IMR-90 (cell line): ENCODE measurements around the gene SPRR2G. TPM values are rescaled to one million over a fixed set of nuclear protein-coding genes. Genes with fewer than 3 reads are reported as not detected.

ENCODE experiments used
- ATAC-seq: fragments of 200-7000 bp; cut with Tn5 transposase; 2 replicates; pipeline ENCODE4 v1.9.1; 2020; ENCODE audit warnings: low read depth, mild to moderate bottlenecking, moderate library complexity
- BruUV-seq: library from RNA; stranded (reverse); fragments of 400-500 nt; replicated peaks from 2 replicates; lab custom pipeline; 2021; lab: Mats Ljungman, UMichigan
- CTCF ChIA-PET: fragments of 300-600 bp; formaldehyde crosslinking; extraction: SDS; loops from one replicate; lab custom pipeline; 2021; ENCODE audit warnings: antibody characterized with exemption; lab: Yijun Ruan, JAX
- POLR2A ChIA-PET: fragments of 300-600 bp; sonication (Branson Sonifier 250); formaldehyde crosslinking; loops from one replicate; lab custom pipeline; 2022; ENCODE audit warnings: antibody characterized with exemption; ENCODE audit not compliant: unreplicated experiment; lab: Charles Lee
- DNase-seq: peaks from one replicate; pipeline ENCODE4 v3.0.0; 2013
- H2AFZ ChIP-seq: replicated peaks from 2 replicates; pipeline ENCODE3; 2013; ENCODE audit warnings: low read length, mild to moderate bottlenecking; ENCODE audit not compliant: poor library complexity
- H2AK5ac ChIP-seq: 2 replicates; pipeline ENCODE4 v1.6.1; 2013; ENCODE audit warnings: low read depth, low read length, inconsistent platforms
- H2AK9ac ChIP-seq: replicated peaks from 2 replicates; pipeline ENCODE3; 2013; ENCODE audit warnings: mild to moderate bottlenecking, low read depth, low read length, moderate library complexity; ENCODE audit not compliant: poor library complexity
- H2BK120ac ChIP-seq: 2 replicates; pipeline ENCODE4 v1.6.1; 2013; ENCODE audit warnings: low read depth, low read length, inconsistent platforms
- H2BK15ac ChIP-seq: 3 replicates; pipeline ENCODE4 v1.6.1; 2013; ENCODE audit warnings: low read depth, low read length, inconsistent platforms
- H2BK20ac ChIP-seq: 2 replicates; pipeline ENCODE4 v1.6.1; 2013; ENCODE audit warnings: low read depth, mild to moderate bottlenecking, inconsistent platforms, low read length, moderate library complexity
- H2BK5ac ChIP-seq: 2 replicates; pipeline ENCODE4 v1.6.1; 2013; ENCODE audit warnings: mild to moderate bottlenecking, low read depth, low read length, inconsistent platforms; ENCODE audit not compliant: poor library complexity, severe bottlenecking
- H3K14ac ChIP-seq: replicated peaks from 2 replicates; pipeline ENCODE4 v1.6.1; 2013; ENCODE audit warnings: low read depth, low read length, inconsistent platforms
- H3K18ac ChIP-seq: 2 replicates; pipeline ENCODE4 v1.6.1; 2013; ENCODE audit warnings: low read depth, low read length, control low read depth
- H3K23ac ChIP-seq: 2 replicates; pipeline ENCODE4 v1.6.1; 2013; ENCODE audit warnings: low read depth, low read length, inconsistent platforms
- H3K27ac ChIP-seq: 2 replicates; pipeline ENCODE4 v1.5.1; 2013; ENCODE audit warnings: mild to moderate bottlenecking, control low read depth, low read length; ENCODE audit not compliant: insufficient read depth
- H3K27me3 ChIP-seq: 2 replicates; pipeline ENCODE4 v1.6.1; 2013; ENCODE audit warnings: low read length; ENCODE audit not compliant: control insufficient read depth, insufficient read depth
- H3K36me3 ChIP-seq: 2 replicates; pipeline ENCODE4 v1.6.1; 2013; ENCODE audit warnings: low read length, mixed read lengths; ENCODE audit not compliant: control insufficient read depth, insufficient read depth
- H3K4ac ChIP-seq: 2 replicates; pipeline ENCODE4 v1.6.1; 2013; ENCODE audit warnings: low read depth, low read length, inconsistent platforms
- H3K4me1 ChIP-seq: 2 replicates; pipeline ENCODE4 v1.6.1; 2013; ENCODE audit warnings: low read length, mixed read lengths; ENCODE audit not compliant: control insufficient read depth, insufficient read depth
- H3K4me2 ChIP-seq: 2 replicates; pipeline ENCODE4 v1.6.1; 2013; ENCODE audit warnings: low read depth, mild to moderate bottlenecking, control low read depth, low read length, moderate library complexity
- H3K4me3 ChIP-seq: 2 replicates; pipeline ENCODE4 v1.5.1; 2013; ENCODE audit warnings: low read depth, mild to moderate bottlenecking, control low read depth, low read length, moderate library complexity; ENCODE audit not compliant: insufficient read depth
- H3K56ac ChIP-seq: 2 replicates; pipeline ENCODE4 v1.6.1; 2013; ENCODE audit warnings: low read length, inconsistent platforms; ENCODE audit not compliant: insufficient read depth; ENCODE audit errors: extremely low read depth
- H3K79me1 ChIP-seq, 2 experiments: 2 replicates each; pipeline ENCODE4 v1.6.1; 2013; ENCODE audit warnings: low read length in 2 of 2, inconsistent platforms in 1 of 2, low read depth in 1 of 2
- H3K9ac ChIP-seq: 2 replicates; pipeline ENCODE4 v1.6.1; 2013; ENCODE audit warnings: low read depth, low read length, control low read depth
- H3K9me1 ChIP-seq: 2 replicates; pipeline ENCODE4 v1.6.1; 2013; ENCODE audit warnings: low read length, inconsistent platforms; ENCODE audit not compliant: insufficient read depth
- H3K9me3 ChIP-seq: 2 replicates; pipeline ENCODE4 v1.6.1; 2013; ENCODE audit warnings: low read length; ENCODE audit not compliant: control insufficient read depth, insufficient read depth
- H4K20me1 ChIP-seq: 2 replicates; pipeline ENCODE4 v1.6.1; 2013; ENCODE audit warnings: low read length, inconsistent platforms; ENCODE audit not compliant: insufficient read depth
- H4K5ac ChIP-seq: 2 replicates; pipeline ENCODE4 v1.6.1; 2013; ENCODE audit warnings: mild to moderate bottlenecking, low read depth, low read length, control low read depth
- H4K8ac ChIP-seq, 2 experiments: 2 replicates each; pipeline ENCODE4 v1.6.1; 2013; ENCODE audit warnings: low read depth in 2 of 2, low read length in 2 of 2, control low read depth in 1 of 2, inconsistent platforms in 1 of 2
- H4K91ac ChIP-seq: 2 replicates; pipeline ENCODE4 v1.6.1; 2013; ENCODE audit warnings: low read depth, low read length, inconsistent platforms; ENCODE audit not compliant: insufficient read depth
- CEBPB ChIP-seq: IDR thresholded peaks from 2 replicates; pipeline ENCODE4 v1.6.1; 2012; ENCODE audit warnings: low read depth, low read length, improper control_type of control experiment
- CHD1 ChIP-seq: IDR thresholded peaks from 2 replicates; pipeline ENCODE4 v1.6.1; 2012; ENCODE audit warnings: low read depth, low read length, improper control_type of control experiment
- CTCF ChIP-seq: conservative IDR thresholded peaks from 2 replicates; pipeline ENCODE4 v1.5.1; 2012; ENCODE audit warnings: mild to moderate bottlenecking, low read depth, low read length, improper control_type of control experiment
- ELK1 ChIP-seq: fragments of 150-350 bp; IDR thresholded peaks from 2 replicates; pipeline ENCODE4 v1.6.1; 2016; ENCODE audit warnings: low read depth, mild to moderate bottlenecking, low read length, moderate library complexity, borderline replicate concordance
- FOS ChIP-seq: fragments of 150-350 bp; IDR thresholded peaks from 2 replicates; pipeline ENCODE4 v1.6.1; 2016; ENCODE audit warnings: low read depth, low read length
- MAFK ChIP-seq: IDR thresholded peaks from 2 replicates; pipeline ENCODE4 v1.6.1; 2012; ENCODE audit warnings: low read depth, low read length, improper control_type of control experiment
- MAZ ChIP-seq: IDR thresholded peaks from 2 replicates; pipeline ENCODE4 v1.6.1; 2012; ENCODE audit warnings: low read depth, mild to moderate bottlenecking, low read length, improper control_type of control experiment, moderate library complexity, borderline replicate concordance
- MXI1 ChIP-seq: IDR thresholded peaks from 2 replicates; pipeline ENCODE4 v1.6.1; 2012; ENCODE audit warnings: low read depth, mild to moderate bottlenecking, low read length, moderate library complexity, borderline replicate concordance
- NFE2L2 ChIP-seq: fragments of 150-350 bp; IDR thresholded peaks from 2 replicates; pipeline ENCODE4 v1.6.1; 2016; ENCODE audit warnings: low read depth, mild to moderate bottlenecking, low read length
- POLR2A ChIP-seq: IDR thresholded peaks from 2 replicates; pipeline ENCODE4 v1.6.1; 2012; ENCODE audit warnings: mild to moderate bottlenecking, low read depth, low read length
- RFX5 ChIP-seq: IDR thresholded peaks from 2 replicates; pipeline ENCODE4 v1.8.0; 2012; ENCODE audit warnings: low read depth, mild to moderate bottlenecking, low read length, moderate library complexity
- SMC3 ChIP-seq: fragments of 150-350 bp; IDR thresholded peaks from 2 replicates; pipeline ENCODE4 v1.6.1; 2016; ENCODE audit warnings: low read depth, mild to moderate bottlenecking, antibody characterized with exemption, low read length, moderate library complexity
- WGBS, 2 experiments: methylation state at CpG; one replicate each; pipeline versions ENCODE4 v1.1.5 to v1.1.7; 2013; ENCODE audit warnings: missing lambda C conversion rate in 2 of 2; ENCODE audit not compliant: insufficient read length in 1 of 2; ENCODE audit errors: extremely low coverage in 2 of 2; 5-methylcytosine and 5-hydroxymethylcytosine counted together
- dilution Hi-C: fragments of 300-500 bp; cut with HindIII; formaldehyde crosslinking; loops from one replicate; pipeline ENCODE4 v1.14.3; 2018; ENCODE audit warnings: low sequenced_read_pairs; ENCODE audit not compliant: unreplicated experiment
- in situ Hi-C: fragments of 300-500 bp; cut with MboI; formaldehyde crosslinking; loops from 3 replicates; pipeline ENCODE4 v1.14.3; 2019; ENCODE audit warnings: low sequenced_read_pairs, inconsistent platforms, mixed read lengths
- intact Hi-C: fragments of 100-400 bp; cut with micrococcal nuclease; formaldehyde crosslinking; loops from 2 replicates; pipeline ENCODE4 v1.10.0; 2022
- polyA plus RNA-seq, 3 experiments: library from polyadenylated mRNA; depleted of rRNA; stranded (reverse); fragments of >200 nt; gene quantifications; 2 replicates each; pipeline ENCODE4 v1.2.3, GENCODE V29; 2012; ENCODE audit warnings: low replicate concordance in 1 of 3
- total RNA-seq: library from RNA; depleted of rRNA; stranded (reverse); fragments of >200 nt; gene quantifications from 2 replicates; pipeline ENCODE4 v1.2.3, GENCODE V29; 2012

The SPRR2G gene
- total and polyA plus RNA-seq, 2 of the 4 experiments (the other 2 are of a cell fraction): not detected

- no peaks in the 10 kb centered on the region for H3K9me1 ChIP-seq
- no peak overlapping the region for H4K91ac ChIP-seq
- DNase-seq (no peak), ATAC-seq (no peak)
- H3K9ac ChIP-seq: no peak overlapping the region
- ChIA-PET CTCF (no interaction called here), POLR2A (no interaction called here)
- H4K8ac ChIP-seq: no peak overlapping the region
- TF ChIP-seq CTCF (no peak), MXI1 (no peak), SMC3 (no peak), FOS (no peak), MAFK (no peak), NFE2L2 (no peak), RFX5 (no peak), ELK1 (no peak), MAZ (no peak), CHD1 (no peak), POLR2A (no peak), CEBPB (no peak)
- no peaks in the 10 kb centered on the region for H3K4me1 ChIP-seq
- no peak overlapping the region for H2BK5ac ChIP-seq
- dilution Hi-C loops: no loop called here
- H2BK15ac ChIP-seq: no peak overlapping the region
- no peak overlapping the region for H2BK120ac ChIP-seq
- intact Hi-C loops: no loop called here
- no peak overlapping the region for H2AFZ ChIP-seq
- no peak overlapping the region for H3K14ac ChIP-seq
- no peak overlapping the region for H3K4ac ChIP-seq
- H3K4me3 ChIP-seq: no peak overlapping the region
- no peak overlapping the region for H2AK5ac ChIP-seq
- 70% methylated on average over 2 of the region's 4 CpGs; no CpG with 5 or more reads in 1 of the 2 experiments for WGBS, 2 experiments
- in situ Hi-C loops: no loop called here
- no peak overlapping the region for H3K56ac ChIP-seq
- no TSS peak for BruUV-seq
- no peaks in the 10 kb centered on the region for H4K20me1 ChIP-seq
- no peak overlapping the region for H2BK20ac ChIP-seq
- H3K18ac ChIP-seq: no peak overlapping the region
- H3K79me1 ChIP-seq: no peaks in the 10 kb centered on the region
- H4K5ac ChIP-seq: no peak overlapping the region
- no peaks in the 10 kb centered on the region for H3K27me3 ChIP-seq
- no peak overlapping the region for H3K27ac ChIP-seq
- no peak overlapping the region for H3K4me2 ChIP-seq
- H3K36me3 ChIP-seq: no peaks in the 10 kb centered on the region
- no peak overlapping the region for H3K23ac ChIP-seq
- H2AK9ac ChIP-seq: no peak overlapping the region
- no peaks in the 10 kb centered on the region for H3K9me3 ChIP-seq
Measured at GRCh38 chr1:153195216-153195615, 44.5 kb upstream of the SPRR2G start.
